Upper lobe of left lung (tissue), 6 donors: ENCODE measurements around the gene VPS13C. TPM values are rescaled to one million over a fixed set of nuclear protein-coding genes. Genes with fewer than 3 reads are reported as not detected.
A peak's percentile ranks its signal among the peaks of the same experiment; 100 is the strongest.

ENCODE experiments used
- ATAC-seq, 2 donors: fragments of 200-7000 bp; cut with Tn5 transposase; one replicate each; pipeline ENCODE4 v1.9.1; 2022; ENCODE audit warnings: mild to moderate bottlenecking in 2 of 2, moderate library complexity in 2 of 2; ENCODE audit not compliant: low FRiP score in 2 of 2
- DNase-seq, 2 donors: peaks; one replicate each; pipeline ENCODE4 v3.0.0-alpha.2; 2019 to 2020
- H3K27ac ChIP-seq, 4 donors: fragments of 200-600 bp; sonication (generic); one replicate each; pipeline ENCODE4 v1.5.1; 2016 to 2019
- H3K27me3 ChIP-seq, 4 donors: fragments of 200-600 bp; sonication (generic); one replicate each; pipeline ENCODE4 v1.5.1; 2017 to 2019
- H3K36me3 ChIP-seq, 4 donors: fragments of 200-600 bp; sonication (generic); one replicate each; pipeline ENCODE4 v1.5.1; 2016 to 2019
- H3K4me1 ChIP-seq, 4 donors: fragments of 200-600 bp; sonication (generic); one replicate each; pipeline ENCODE4 v1.5.1; 2018 to 2019
- H3K4me3 ChIP-seq, 4 donors: fragments of 200-600 bp; sonication (generic); one replicate each; pipeline ENCODE4 v1.5.1; 2017 to 2019; ENCODE audit warnings: mild to moderate bottlenecking in 2 of 4, moderate library complexity in 1 of 4
- H3K9me3 ChIP-seq, 4 donors: fragments of 200-600 bp; sonication (generic); one replicate each; pipeline ENCODE4 v1.5.1; 2018 to 2019
- CTCF ChIP-seq, 6 experiments: fragments of 450-650 bp in 4 of 6; fragments of 200-600 bp in 2 of 6; sonication (generic) in 2 of 6; IDR thresholded peaks; one replicate each; pipeline ENCODE4 v1.5.1; 2016 to 2019; ENCODE audit warnings: antibody characterized with exemption in 6 of 6
- EP300 ChIP-seq, 4 donors: sonication (generic); formaldehyde crosslinking; IDR thresholded peaks; one replicate each; pipeline ENCODE4 v1.5.1; 2017; ENCODE audit warnings: antibody characterized with exemption in 4 of 4, control low read depth in 2 of 4
- POLR2A ChIP-seq, 4 donors: fragments of 450-650 bp; IDR thresholded peaks; one replicate each; pipeline ENCODE4 v1.5.1; 2016 to 2017; ENCODE audit warnings: antibody characterized with exemption in 4 of 4, mild to moderate bottlenecking in 2 of 4
- POLR2AphosphoS5 ChIP-seq, 2 donors: sonication (generic); formaldehyde crosslinking; IDR thresholded peaks; one replicate each; pipeline ENCODE4 v1.5.1; 2017; ENCODE audit warnings: antibody characterized with exemption in 2 of 2
- WGBS, 2 donors: methylation state at CpG; one replicate each; pipeline ENCODE4 v1.1.5; 2017 to 2018; 5-methylcytosine and 5-hydroxymethylcytosine counted together
- total RNA-seq, 6 donors: library from RNA; depleted of rRNA in 4 of 6; stranded (reverse); fragments of >200 nt in 4 of 6; gene quantifications; one replicate each; pipeline versions ENCODE4 v1.1.0 to v1.2.1, GENCODE V29; 2016 to 2021
- donor health status: DM: no; HTN: no; CAD: no; lungs with moderate emphysema.
- donor health status: DM: no; HTN: yes; CAD: no; lungs with severe emphysema.

Gene VPS13C
- total RNA-seq, 6 donors from 2014 or later, result 73.7 to 180 (median 97.4) TPM

GRCh38 chr15:62060896-62061280 is 641 bp upstream of the VPS13C start:
- ATAC-seq (peak in 1 of 2 donors; percentile 1), DNase-seq (no peak)
- no peaks in the 10 kb centered on the region for H3K27me3 ChIP-seq
- H3K4me1 ChIP-seq, result peaks cover 21 to 31% (median 24%) of the 10 kb centered on the region in 4 donors
- no peak for TF ChIP-seq CTCF (IDR thresholded peaks at IDR 0.05)
- TF ChIP-seq EP300 (IDR thresholded peaks at IDR 0.05), result no peak
- no peak for TF ChIP-seq POLR2AphosphoS5 (IDR thresholded peaks at IDR 0.05)
- TF ChIP-seq POLR2A (IDR thresholded peaks at IDR 0.05), result no peak
- WGBS, 2 donors, result 8 to 16% methylated on average over 12 of the region's 12 CpGs
- peak overlapping the region; percentile 92 to 97 (median 96) for H3K27ac ChIP-seq
- H3K4me3 ChIP-seq, result peak overlapping the region; percentile 75 to 99 (median 78)
- H3K36me3 ChIP-seq, result no peaks in the 10 kb centered on the region
- H3K9me3 ChIP-seq, result no peaks in the 10 kb centered on the region

- H3K4me3 ChIP-seq, result peak overlapping the region; percentile 75 to 99 (median 78)
- TF ChIP-seq POLR2AphosphoS5 (IDR thresholded peaks at IDR 0.05) (no peak), POLR2A (IDR thresholded peaks at IDR 0.05) (no peak), CTCF (IDR thresholded peaks at IDR 0.05) (no peak), EP300 (IDR thresholded peaks at IDR 0.05) (no peak)
- no peaks in the 10 kb centered on the region for H3K27me3 ChIP-seq
- ATAC-seq, result peak; percentile 83
- peak in 1 of 2 donors; percentile 66 for DNase-seq
- 0 to 1% methylated on average over 6 to 19 of the region's 19 CpGs for WGBS, 2 donors
- H3K9me3 ChIP-seq, result no peaks in the 10 kb centered on the region
- H3K4me1 ChIP-seq, result peaks cover 21 to 42% (median 30%) of the 10 kb centered on the region in 4 donors
- peak overlapping the region; percentile 92 to 97 (median 96) for H3K27ac ChIP-seq
- H3K36me3 ChIP-seq, result no peaks in the 10 kb centered on the region
Measured at GRCh38 chr15:62059816-62060112, 483 bp downstream of the VPS13C start.

GRCh38 chr15:62059108-62059815 is 985 bp downstream of the VPS13C start:
- H3K36me3 ChIP-seq, result no peaks in the 10 kb centered on the region
- DNase-seq (no peak), ATAC-seq (no peak)
- no peaks in the 10 kb centered on the region for H3K9me3 ChIP-seq
- H3K4me1 ChIP-seq, result peaks cover 21 to 47% (median 32%) of the 10 kb centered on the region in 4 donors
- WGBS, 2 donors, result 3 to 5% methylated on average over 13 of the region's 13 CpGs
- H3K27me3 ChIP-seq, result no peaks in the 10 kb centered on the region
- peak overlapping the region; percentile 92 to 97 (median 96) for H3K27ac ChIP-seq
- peak overlapping the region; percentile 75 to 99 (median 78) for H3K4me3 ChIP-seq
- TF ChIP-seq POLR2A (IDR thresholded peaks at IDR 0.05) (no peak), CTCF (IDR thresholded peaks at IDR 0.05) (peak in 1 of 6 experiments; percentile 10)

GRCh38 chr15:62058327-62059028 is 1.8 kb downstream of the VPS13C start:
- no peaks in the 10 kb centered on the region for H3K36me3 ChIP-seq
- no peaks in the 10 kb centered on the region for H3K9me3 ChIP-seq
- peaks cover 17 to 55% (median 36%) of the 10 kb centered on the region in 4 donors for H3K4me1 ChIP-seq
- DNase-seq (no peak), ATAC-seq (no peak)
- no peak overlapping the region for H3K27ac ChIP-seq
- WGBS, 2 donors, result 76 to 82% methylated on average over 5 of the region's 5 CpGs
- H3K4me3 ChIP-seq, result no peak overlapping the region
- no peaks in the 10 kb centered on the region for H3K27me3 ChIP-seq
- TF ChIP-seq POLR2A (IDR thresholded peaks at IDR 0.05), result no peak
- TF ChIP-seq EP300 (IDR thresholded peaks at IDR 0.05), result no peak
- TF ChIP-seq CTCF (IDR thresholded peaks at IDR 0.05), result no peak
- TF ChIP-seq POLR2AphosphoS5 (IDR thresholded peaks at IDR 0.05), result no peak
